ENCODE measurements around the gene FRMD7.

DNA sequence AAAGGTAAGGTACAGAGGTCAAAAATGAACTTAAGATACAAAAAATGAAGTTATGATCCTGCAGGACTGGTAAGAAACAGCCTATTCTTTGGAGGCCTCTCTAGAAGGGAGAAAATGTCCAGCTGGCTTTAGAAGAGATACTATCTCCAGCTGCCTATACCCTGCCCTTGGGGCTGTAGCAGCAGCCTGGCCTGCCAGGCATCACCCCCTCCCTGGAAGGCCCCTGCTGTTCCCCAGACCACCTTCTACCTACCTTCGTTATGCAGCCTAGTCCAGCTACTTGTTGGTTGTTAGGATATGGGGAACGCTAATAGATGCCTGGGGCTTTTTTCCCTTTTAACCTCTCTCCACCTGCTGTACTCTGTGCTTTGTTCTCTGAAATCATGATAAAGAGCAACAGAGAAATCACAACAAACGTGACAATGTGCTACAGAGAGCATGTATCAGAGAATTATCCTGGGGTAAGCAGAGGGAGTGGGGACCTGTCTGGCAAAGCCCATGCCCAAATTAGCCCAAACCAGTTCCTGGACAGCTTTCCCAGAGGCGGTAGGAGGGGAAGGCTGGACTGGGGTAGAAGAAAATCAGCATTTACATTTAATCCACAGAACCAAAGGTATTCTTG is 34.5 kb downstream of the FRMD7 start:
- TF ChIP-seq TAF1 (IDR thresholded peaks at IDR 0.05; ENCODE audit: low read depth, low read length) (no peak), SPI1 (IDR thresholded peaks at IDR 0.05; ENCODE audit: low read depth, low read length) (no peak)
